K562 (cell line): ENCODE measurements around the gene IGSF9. TPM values are rescaled to one million over a fixed set of nuclear protein-coding genes. Genes with fewer than 3 reads are reported as not detected.

Experiments used
- CBFA2T2 ChIP-seq: fragments of 450-650 bp; conservative IDR thresholded peaks from 2 replicates; pipeline ENCODE4 v1.6.1; 2017; ENCODE audit warnings: mild to moderate bottlenecking
- CBX5 ChIP-seq: IDR thresholded peaks from 2 replicates; pipeline ENCODE4 v1.6.1; 2014; ENCODE audit warnings: low read depth, borderline replicate concordance
- CC2D1A ChIP-seq: fragments of 450-650 bp; IDR thresholded peaks from 2 replicates; pipeline ENCODE4 v1.6.1; 2017; ENCODE audit warnings: mild to moderate bottlenecking
- CHD1 ChIP-seq: fragments of 200-600 bp; sonication (generic); IDR thresholded peaks from one replicate; pipeline ENCODE4 v1.6.1; 2012; ENCODE audit warnings: mild to moderate bottlenecking, moderate library complexity, low read length, inconsistent platforms
- ELF4 ChIP-seq: fragments of 450-650 bp; formaldehyde crosslinking; IDR thresholded peaks from 2 replicates; pipeline ENCODE4 v1.4.0; 2022; ENCODE audit warnings: missing genetic modification characterization
- GTF2F1 ChIP-seq: IDR thresholded peaks from 2 replicates; pipeline ENCODE4 v1.6.1; 2011; ENCODE audit warnings: low read depth, low read length, improper control_type of control experiment
- HDAC1 ChIP-seq, 2 experiments: fragments of 450-650 bp; IDR thresholded peaks; 2 replicates each; pipeline ENCODE4 v1.6.1; 2016 to 2017; ENCODE audit warnings: inconsistent platforms in 1 of 2, mild to moderate bottlenecking in 1 of 2, moderate library complexity in 1 of 2
- HEY1 ChIP-seq: fragments of 250-450 bp; sonication (Bioruptor Pico); IDR thresholded peaks from 2 replicates; pipeline ENCODE4 v1.5.0; 2020; ENCODE audit warnings: mild to moderate bottlenecking, moderate library complexity, borderline replicate concordance
- MCM3 ChIP-seq: fragments of 450-650 bp; IDR thresholded peaks from 2 replicates; pipeline ENCODE4 v1.6.1; 2016
- TFAM ChIP-seq: fragments of 250-450 bp; sonication (Bioruptor Pico); conservative IDR thresholded peaks from 2 replicates; pipeline ENCODE4 v1.5.0; 2021; ENCODE audit warnings: mild to moderate bottlenecking, moderate library complexity
- ZFP36 ChIP-seq: fragments of 150-350 bp; IDR thresholded peaks from 2 replicates; pipeline ENCODE4 v1.6.1; 2018; ENCODE audit warnings: low read length, low read depth; ENCODE audit not compliant: partially characterized antibody
- ZNF347 ChIP-seq: fragments of 450-650 bp; formaldehyde crosslinking; IDR thresholded peaks from 2 replicates; pipeline ENCODE4 v1.4.0; 2020; ENCODE audit warnings: low read depth, mild to moderate bottlenecking, moderate library complexity
- polyA plus RNA-seq, 8 experiments: library from polyadenylated mRNA; depleted of rRNA in 4 of 8; stranded (reverse) in 5 of 8; unstranded in 3 of 8; fragments of >200 nt; fragmentation: Nextera tagmentation in 2 of 8; fragmentation: Illumina TruSeq in 1 of 8; extraction: Ambion mirVana in 2 of 8; extraction: Trizol in 1 of 8; gene quantifications; 2 replicates each; pipeline versions ENCODE4 v1.2.1 to v1.2.3, GENCODE V29; 2011 to 2014; ENCODE audit warnings: inconsistent platforms in 1 of 8, missing spikeins in 1 of 8
- total RNA-seq, 7 experiments: library from RNA; depleted of rRNA in 6 of 7; stranded (reverse); fragments of >200 nt in 6 of 7; fragmentation: Illumina TruSeq in 2 of 7; extraction: Trizol in 2 of 7; gene quantifications; 2 replicates each; pipeline versions ENCODE4 v1.2.1 to v1.2.3, GENCODE V29; 2011 to 2021; ENCODE audit warnings: low replicate concordance in 1 of 7
- TF ChIP-seq, protein P1 (sequence below): fragments of 450-650 bp; IDR thresholded peaks from 2 replicates; pipeline ENCODE4 v1.6.1; 2016; ENCODE audit warnings: borderline replicate concordance
- TF ChIP-seq, protein P2 (sequence below): fragments of 250-450 bp; sonication (Bioruptor Pico); IDR thresholded peaks from 2 replicates; pipeline ENCODE4 v1.8.0; 2021; ENCODE audit warnings: moderate library complexity, mild to moderate bottlenecking, inconsistent platforms
- TF ChIP-seq, protein P3 (sequence below), 3 experiments: fragments of 200-800 bp in 1 of 3; sonication (Bioruptor generic) in 1 of 3; sonication (generic) in 1 of 3; formaldehyde crosslinking in 1 of 3; IDR thresholded peaks; 2 replicates each; pipeline versions ENCODE4 v1.6.1 to v1.8.0; 2016 to 2022; ENCODE audit warnings: mild to moderate bottlenecking in 2 of 3, missing compliant biosample characterization in 2 of 3, missing genetic modification characterization in 2 of 3, missing genetic modification reagents in 1 of 3
- TF ChIP-seq, protein P4 (sequence below), 2 experiments: fragments of 450-650 bp; IDR thresholded peaks; 2 replicates each; pipeline ENCODE4 v1.6.1; 2016
- TF ChIP-seq, protein P5 (sequence below), 2 experiments: fragments of 150-350 bp in 1 of 2; IDR thresholded peaks; 2 replicates each; pipeline ENCODE4 v1.6.1; 2012 to 2016; ENCODE audit warnings: low read depth in 2 of 2, low read length in 2 of 2, mild to moderate bottlenecking in 1 of 2, moderate library complexity in 1 of 2

The IGSF9 gene
- total and polyA plus RNA-seq, 9 of the 15 experiments (the other 6 are each of a cell fraction or from before 2014, with no cell fraction given), result 0.03 to 0.29 (median 0.07) TPM; not detected in 1

DNA sequence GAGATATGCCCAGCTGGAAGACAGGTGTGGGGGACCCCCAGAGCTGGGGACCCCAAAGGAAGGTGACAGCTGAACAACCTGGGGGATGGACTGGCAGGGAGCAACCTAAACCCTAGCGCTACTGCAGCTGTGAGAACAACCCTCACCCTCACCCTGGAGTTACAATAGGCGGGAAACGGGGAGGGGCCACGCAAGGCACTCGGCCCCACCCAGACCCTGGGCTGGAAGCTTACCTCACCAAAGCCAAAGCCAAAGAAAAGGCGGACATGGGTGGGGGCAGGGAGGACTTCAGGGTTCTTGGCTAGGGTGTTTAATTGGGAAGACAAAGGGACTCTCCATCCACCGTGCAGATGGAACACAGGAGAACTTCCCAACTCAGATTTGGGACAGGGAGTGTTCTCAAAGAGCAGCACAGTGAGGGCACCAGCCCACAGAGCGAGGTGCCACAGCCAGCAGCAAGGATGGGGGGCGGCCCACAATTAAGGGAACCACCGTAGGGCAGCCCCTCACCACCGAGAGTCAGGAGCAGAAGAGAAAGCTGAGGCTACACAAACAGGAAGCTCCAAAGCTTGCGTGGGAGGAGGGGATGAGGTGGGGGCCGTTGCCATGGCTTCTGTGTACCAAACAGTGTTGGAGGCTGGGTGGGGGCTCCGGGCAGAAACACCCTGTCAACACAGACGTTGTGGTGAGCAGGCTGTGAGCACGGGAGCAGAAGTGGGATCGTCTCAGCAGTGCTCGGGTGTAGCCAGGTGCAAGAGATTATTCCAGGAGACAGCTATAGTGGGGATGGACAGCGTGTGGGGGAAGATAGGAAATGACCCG, 22.0 kb downstream of the IGSF9 start (continued):
- TF ChIP-seq GTF2F1, result no peak
- TF ChIP-seq ELF4 (CRISPR knock-in tag), result no peak
- TF ChIP-seq CC2D1A, result no peak
- peak; percentile 36 for TF ChIP-seq CHD1
- TF ChIP-seq, protein P1, sequence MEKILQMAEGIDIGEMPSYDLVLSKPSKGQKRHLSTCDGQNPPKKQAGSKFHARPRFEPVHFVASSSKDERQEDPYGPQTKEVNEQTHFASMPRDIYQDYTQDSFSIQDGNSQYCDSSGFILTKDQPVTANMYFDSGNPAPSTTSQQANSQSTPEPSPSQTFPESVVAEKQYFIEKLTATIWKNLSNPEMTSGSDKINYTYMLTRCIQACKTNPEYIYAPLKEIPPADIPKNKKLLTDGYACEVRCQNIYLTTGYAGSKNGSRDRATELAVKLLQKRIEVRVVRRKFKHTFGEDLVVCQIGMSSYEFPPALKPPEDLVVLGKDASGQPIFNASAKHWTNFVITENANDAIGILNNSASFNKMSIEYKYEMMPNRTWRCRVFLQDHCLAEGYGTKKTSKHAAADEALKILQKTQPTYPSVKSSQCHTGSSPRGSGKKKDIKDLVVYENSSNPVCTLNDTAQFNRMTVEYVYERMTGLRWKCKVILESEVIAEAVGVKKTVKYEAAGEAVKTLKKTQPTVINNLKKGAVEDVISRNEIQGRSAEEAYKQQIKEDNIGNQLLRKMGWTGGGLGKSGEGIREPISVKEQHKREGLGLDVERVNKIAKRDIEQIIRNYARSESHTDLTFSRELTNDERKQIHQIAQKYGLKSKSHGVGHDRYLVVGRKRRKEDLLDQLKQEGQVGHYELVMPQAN, result peak; percentile 53; the same call in 1 of the 2 replicates
- no peak for TF ChIP-seq ZFP36
- TF ChIP-seq, protein P2, sequence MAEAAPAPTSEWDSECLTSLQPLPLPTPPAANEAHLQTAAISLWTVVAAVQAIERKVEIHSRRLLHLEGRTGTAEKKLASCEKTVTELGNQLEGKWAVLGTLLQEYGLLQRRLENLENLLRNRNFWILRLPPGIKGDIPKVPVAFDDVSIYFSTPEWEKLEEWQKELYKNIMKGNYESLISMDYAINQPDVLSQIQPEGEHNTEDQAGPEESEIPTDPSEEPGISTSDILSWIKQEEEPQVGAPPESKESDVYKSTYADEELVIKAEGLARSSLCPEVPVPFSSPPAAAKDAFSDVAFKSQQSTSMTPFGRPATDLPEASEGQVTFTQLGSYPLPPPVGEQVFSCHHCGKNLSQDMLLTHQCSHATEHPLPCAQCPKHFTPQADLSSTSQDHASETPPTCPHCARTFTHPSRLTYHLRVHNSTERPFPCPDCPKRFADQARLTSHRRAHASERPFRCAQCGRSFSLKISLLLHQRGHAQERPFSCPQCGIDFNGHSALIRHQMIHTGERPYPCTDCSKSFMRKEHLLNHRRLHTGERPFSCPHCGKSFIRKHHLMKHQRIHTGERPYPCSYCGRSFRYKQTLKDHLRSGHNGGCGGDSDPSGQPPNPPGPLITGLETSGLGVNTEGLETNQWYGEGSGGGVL (CRISPR knock-in tag), result no peak
- no peak for TF ChIP-seq MCM3
- no peak for TF ChIP-seq HEY1
- TF ChIP-seq, protein P3, sequence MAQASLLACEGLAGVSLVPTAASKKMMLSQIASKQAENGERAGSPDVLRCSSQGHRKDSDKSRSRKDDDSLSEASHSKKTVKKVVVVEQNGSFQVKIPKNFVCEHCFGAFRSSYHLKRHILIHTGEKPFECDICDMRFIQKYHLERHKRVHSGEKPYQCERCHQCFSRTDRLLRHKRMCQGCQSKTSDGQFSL (CRISPR knock-in tag; IDR thresholded peaks at IDR 0.05), result no peak
- TF ChIP-seq, protein P3 (tag; IDR thresholded peaks at IDR 0.05), result no peak; a peak in 1 of 4 replicates
- TF ChIP-seq HDAC1 (IDR thresholded peaks at IDR 0.05), result peak in 1 of 2 experiments; percentile 67; a peak in 1 of 4 replicates
- TF ChIP-seq CBX5, result no peak
- TF ChIP-seq CBFA2T2, result peak; percentile 33
- no peak for TF ChIP-seq TFAM (CRISPR knock-in tag)
- TF ChIP-seq, protein P4, sequence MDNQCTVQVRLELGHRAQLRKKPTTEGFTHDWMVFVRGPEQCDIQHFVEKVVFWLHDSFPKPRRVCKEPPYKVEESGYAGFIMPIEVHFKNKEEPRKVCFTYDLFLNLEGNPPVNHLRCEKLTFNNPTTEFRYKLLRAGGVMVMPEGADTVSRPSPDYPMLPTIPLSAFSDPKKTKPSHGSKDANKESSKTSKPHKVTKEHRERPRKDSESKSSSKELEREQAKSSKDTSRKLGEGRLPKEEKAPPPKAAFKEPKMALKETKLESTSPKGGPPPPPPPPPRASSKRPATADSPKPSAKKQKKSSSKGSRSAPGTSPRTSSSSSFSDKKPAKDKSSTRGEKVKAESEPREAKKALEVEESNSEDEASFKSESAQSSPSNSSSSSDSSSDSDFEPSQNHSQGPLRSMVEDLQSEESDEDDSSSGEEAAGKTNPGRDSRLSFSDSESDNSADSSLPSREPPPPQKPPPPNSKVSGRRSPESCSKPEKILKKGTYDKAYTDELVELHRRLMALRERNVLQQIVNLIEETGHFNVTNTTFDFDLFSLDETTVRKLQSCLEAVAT (IDR thresholded peaks at IDR 0.05), result peak in 1 of 2 experiments; percentile 77; a peak in 3 of 4 replicates
- TF ChIP-seq, protein P5, sequence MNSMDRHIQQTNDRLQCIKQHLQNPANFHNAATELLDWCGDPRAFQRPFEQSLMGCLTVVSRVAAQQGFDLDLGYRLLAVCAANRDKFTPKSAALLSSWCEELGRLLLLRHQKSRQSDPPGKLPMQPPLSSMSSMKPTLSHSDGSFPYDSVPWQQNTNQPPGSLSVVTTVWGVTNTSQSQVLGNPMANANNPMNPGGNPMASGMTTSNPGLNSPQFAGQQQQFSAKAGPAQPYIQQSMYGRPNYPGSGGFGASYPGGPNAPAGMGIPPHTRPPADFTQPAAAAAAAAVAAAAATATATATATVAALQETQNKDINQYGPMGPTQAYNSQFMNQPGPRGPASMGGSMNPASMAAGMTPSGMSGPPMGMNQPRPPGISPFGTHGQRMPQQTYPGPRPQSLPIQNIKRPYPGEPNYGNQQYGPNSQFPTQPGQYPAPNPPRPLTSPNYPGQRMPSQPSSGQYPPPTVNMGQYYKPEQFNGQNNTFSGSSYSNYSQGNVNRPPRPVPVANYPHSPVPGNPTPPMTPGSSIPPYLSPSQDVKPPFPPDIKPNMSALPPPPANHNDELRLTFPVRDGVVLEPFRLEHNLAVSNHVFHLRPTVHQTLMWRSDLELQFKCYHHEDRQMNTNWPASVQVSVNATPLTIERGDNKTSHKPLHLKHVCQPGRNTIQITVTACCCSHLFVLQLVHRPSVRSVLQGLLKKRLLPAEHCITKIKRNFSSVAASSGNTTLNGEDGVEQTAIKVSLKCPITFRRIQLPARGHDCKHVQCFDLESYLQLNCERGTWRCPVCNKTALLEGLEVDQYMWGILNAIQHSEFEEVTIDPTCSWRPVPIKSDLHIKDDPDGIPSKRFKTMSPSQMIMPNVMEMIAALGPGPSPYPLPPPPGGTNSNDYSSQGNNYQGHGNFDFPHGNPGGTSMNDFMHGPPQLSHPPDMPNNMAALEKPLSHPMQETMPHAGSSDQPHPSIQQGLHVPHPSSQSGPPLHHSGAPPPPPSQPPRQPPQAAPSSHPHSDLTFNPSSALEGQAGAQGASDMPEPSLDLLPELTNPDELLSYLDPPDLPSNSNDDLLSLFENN (IDR thresholded peaks at IDR 0.05; ENCODE audit: low read depth in 2 of 2, low read length in 2 of 2), result peak in 1 of 2 experiments; percentile 64; a peak in 1 of 4 replicates
- TF ChIP-seq ZNF347 (CRISPR knock-in tag), result no peak
